H7 (cell line): Measurements from ENCODE around the gene GOLGA8T. TPM values are rescaled to one million over a fixed set of nuclear protein-coding genes. Genes with fewer than 3 reads are reported as not detected.
"Not testable (repeated sequence)": the region's sequence is repeated elsewhere in the genome, so short reads cannot be mapped to it uniquely, and the experiment has no call there.

Experiments used
- DNase-seq: peaks from one replicate; pipeline ENCODE4 v3.0.0; 2012
- H3K27me3 ChIP-seq: 2 replicates; pipeline ENCODE4 v1.6.0; 2011; ENCODE audit warnings: mild to moderate bottlenecking, low read length; ENCODE audit not compliant: control insufficient read depth, insufficient read depth
- H3K36me3 ChIP-seq: replicated peaks from 2 replicates; pipeline ENCODE4 v1.5.1; 2011; ENCODE audit warnings: low read length; ENCODE audit not compliant: control insufficient read depth, insufficient read depth
- H3K4me3 ChIP-seq: 2 replicates; pipeline ENCODE4 v1.5.1; 2011; ENCODE audit warnings: low read depth, mild to moderate bottlenecking, control low read depth, low read length, moderate library complexity; ENCODE audit not compliant: insufficient read depth
- total RNA-seq: library from RNA; depleted of rRNA; stranded (reverse); fragments of >200 nt; shearing (Covaris generic); gene quantifications from 2 replicates; pipeline ENCODE4 v1.2.3, GENCODE V29; 2014; rRNA removed

GOLGA8T gene
- total RNA-seq, 1 experiment from 2014 or later, result 0.35 TPM

DNA sequence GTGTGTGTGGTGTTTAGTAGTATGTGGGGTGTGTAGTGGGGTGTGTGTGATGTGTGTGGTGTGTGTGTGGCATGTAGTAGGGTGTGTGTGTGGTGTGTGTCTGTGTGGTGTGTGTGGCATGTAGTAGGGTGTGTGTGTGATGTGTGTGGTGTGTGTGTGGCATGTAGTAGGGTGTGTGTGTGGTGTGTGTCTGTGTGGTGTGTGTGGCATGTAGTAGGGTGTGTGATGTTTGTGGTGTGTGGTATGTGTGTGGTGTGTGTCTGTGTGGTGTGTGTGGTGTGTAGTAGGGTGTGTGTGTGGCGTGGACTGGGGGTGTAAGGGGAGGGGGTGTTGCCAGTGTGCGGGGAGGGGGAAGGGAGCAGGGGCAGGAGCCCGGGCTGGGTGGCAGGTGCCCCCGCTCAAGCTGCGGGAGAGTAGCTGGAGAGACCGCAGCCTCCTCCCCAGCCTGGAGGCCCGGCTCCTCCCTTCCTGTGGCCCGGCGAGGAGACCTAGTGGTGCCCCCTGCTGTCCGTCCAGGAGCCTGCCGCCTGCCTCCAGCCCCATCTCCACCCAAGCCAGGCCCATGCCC, 38.3 kb downstream of the GOLGA8T start:
- H3K36me3 ChIP-seq, DNase-seq, H3K4me3 ChIP-seq, H3K27me3 ChIP-seq: not testable (repeated sequence)

DNA sequence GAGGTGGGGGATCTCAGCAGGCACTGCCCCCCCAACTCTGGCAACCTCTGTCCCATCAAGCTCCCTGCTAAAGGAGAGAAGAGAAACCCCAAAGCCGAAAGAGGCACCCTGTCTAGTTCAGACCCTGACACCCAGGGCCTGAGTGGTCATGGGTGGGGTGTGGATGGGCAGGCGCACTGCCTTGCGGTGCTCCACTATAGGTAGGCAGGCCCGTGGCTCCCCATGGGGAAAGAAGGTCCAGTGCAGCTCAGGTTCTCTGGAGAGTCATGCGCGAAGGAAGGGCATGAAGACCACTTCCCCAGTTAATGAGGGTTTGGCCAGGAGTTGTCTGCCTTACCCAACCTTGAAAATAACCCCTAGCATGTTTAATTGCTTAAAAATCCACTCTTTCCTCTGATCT, 40.4 kb downstream of the GOLGA8T start:
- not testable (repeated sequence) for H3K36me3 ChIP-seq, H3K4me3 ChIP-seq, H3K27me3 ChIP-seq, DNase-seq

- not testable (repeated sequence) for H3K27me3 ChIP-seq, H3K4me3 ChIP-seq, H3K36me3 ChIP-seq, DNase-seq
Measured at GRCh38 chr15:30176613-30177012, 41.8 kb downstream of the GOLGA8T start.

- H3K27me3 ChIP-seq, DNase-seq, H3K4me3 ChIP-seq, H3K36me3 ChIP-seq: not testable (repeated sequence)
Measured at GRCh38 chr15:30179814-30180213, 45.0 kb downstream of the GOLGA8T start.

- not testable (repeated sequence) for H3K4me3 ChIP-seq, H3K36me3 ChIP-seq, H3K27me3 ChIP-seq, DNase-seq
Measured at GRCh38 chr15:30185495-30185894, 50.6 kb downstream of the GOLGA8T start.

DNA sequence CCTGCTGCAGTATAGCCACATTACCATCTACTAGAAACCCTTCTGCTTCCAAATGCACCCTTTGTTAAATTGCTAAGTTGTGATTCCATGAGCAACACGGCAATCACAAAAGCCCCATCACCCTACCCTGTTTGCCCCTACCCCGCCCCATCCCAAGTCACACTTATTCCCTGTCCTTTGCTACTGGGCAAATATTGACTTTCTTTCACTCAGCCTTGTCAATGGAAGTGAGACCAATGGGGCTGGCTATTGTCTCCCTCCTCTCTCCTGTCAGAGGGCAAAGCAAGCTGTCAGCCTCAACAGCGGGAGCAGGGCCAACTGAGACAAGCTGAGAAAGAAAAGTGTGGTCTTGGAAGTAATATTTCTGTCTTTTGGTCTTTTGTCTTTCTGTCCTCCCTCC, 52.6 kb downstream of the GOLGA8T start:
- H3K36me3 ChIP-seq, H3K27me3 ChIP-seq, DNase-seq, H3K4me3 ChIP-seq: not testable (repeated sequence)

GRCh38 chr15:30189754-30190153, 54.9 kb downstream of the GOLGA8T start:
- DNase-seq, H3K4me3 ChIP-seq, H3K27me3 ChIP-seq, H3K36me3 ChIP-seq: not testable (repeated sequence)

DNA sequence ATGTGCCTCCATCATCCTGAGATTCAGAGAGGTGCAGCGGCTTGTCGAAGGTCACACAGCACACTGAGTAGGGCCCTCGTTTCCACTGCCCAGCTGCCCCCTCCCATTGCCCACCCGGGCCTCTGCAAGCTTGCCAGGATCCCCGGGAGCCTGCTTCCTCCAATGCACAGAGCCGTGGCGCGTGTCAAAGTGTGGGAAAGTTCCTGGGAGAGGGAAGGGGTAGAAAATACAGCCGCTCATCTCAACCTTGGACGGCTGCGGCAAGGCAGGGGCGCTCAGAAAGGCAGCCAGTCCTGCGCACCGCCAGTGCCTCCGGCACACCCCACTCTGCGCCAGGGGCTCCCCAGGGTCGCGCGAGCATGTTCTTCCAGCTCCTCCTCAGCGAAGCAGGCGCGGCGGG, 56.3 kb downstream of the GOLGA8T start:
- DNase-seq, result not testable (repeated sequence)

DNA sequence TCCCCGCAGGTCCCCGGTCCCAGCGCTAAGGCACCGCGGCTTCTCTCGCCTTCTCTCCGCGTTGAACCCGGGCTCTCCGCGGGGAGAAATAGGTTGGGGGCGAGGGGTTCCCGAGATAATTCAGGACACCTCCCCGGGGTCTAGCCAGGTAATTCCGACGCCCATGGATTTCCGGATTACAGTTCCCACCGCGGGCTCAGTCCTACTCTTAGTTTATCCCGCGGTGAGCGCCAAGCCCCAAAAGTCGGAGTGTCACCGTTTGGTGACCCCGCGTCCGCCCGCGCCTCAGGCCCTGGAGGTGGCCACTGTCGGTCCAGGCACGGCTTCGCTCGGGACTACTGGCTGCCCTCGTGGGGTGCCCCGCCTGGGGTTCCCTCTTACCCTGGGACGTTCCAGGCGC, 56.8 kb downstream of the GOLGA8T start:
- not testable (repeated sequence) for H3K36me3 ChIP-seq, H3K4me3 ChIP-seq, H3K27me3 ChIP-seq, DNase-seq

More for the DNA sequence above, 56.3 kb downstream of the GOLGA8T start:
- not testable (repeated sequence) for H3K36me3 ChIP-seq, H3K4me3 ChIP-seq, H3K27me3 ChIP-seq

DNA sequence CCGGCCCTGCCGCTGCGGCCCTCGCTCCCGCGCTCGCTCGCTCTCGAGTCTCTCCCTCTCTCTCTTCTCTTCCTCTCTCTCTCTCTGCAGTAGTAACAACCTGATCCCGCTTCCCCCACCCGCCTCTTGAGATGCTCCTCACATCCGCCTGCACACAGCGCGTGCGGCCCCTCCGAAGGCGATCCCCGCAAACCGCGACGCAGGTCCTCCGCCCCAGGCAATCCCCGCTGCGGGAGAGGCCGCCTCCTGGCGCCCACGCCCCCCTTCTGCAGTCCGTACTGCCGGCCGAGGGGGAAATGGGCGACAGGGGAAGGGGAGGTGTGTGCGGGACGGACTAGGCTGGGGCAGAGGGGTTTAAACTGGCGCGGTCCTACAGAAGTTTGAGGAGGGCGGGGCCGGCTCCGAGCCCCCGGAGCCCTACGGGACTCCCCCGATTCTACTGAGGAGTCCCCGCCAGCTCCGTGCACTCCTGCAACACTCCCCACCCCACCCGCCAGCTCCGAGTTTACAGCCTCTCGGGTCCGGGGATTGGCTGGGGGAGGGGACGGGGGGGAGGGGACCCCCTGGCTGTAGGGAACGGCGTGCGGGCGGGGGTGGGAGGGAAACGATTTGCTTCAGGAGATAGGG, 57.4 kb downstream of the GOLGA8T start:
- not testable (repeated sequence) for H3K36me3 ChIP-seq, H3K27me3 ChIP-seq, DNase-seq
- peak overlapping the region; percentile 21; the same call in 1 of the 2 replicates for H3K4me3 ChIP-seq

DNA sequence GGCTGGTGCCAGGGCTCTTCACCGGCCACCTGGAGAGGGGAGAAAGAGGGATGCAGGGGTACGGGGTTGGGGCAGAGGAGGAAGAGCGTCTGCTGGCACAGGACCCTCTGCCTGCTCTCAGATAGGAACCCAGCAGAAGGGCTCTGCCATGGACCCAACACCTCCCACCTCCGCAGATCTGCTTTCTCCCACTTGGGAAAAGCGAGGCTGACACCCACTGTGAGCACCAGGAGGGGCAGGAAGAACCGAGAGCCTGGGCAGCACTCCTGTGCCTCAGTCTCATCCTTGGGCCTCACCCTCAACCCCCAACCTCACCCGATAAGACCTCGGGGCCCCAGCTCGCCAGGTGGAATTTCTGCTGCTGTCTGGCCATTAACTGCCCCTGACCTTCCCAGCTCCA, 58.0 kb downstream of the GOLGA8T start:
- DNase-seq, H3K4me3 ChIP-seq, H3K36me3 ChIP-seq, H3K27me3 ChIP-seq: not testable (repeated sequence)

Other genes starting within 250 kb of the GOLGA8T start
- 0.24 TPM in 1 of 2 replicates, not detected in the other for gene GOLGA8J, start 52.1 kb upstream of the GOLGA8T start, total RNA-seq